Brain microvascular endothelial cell (primary cell): ENCODE data around the gene EID1.
"Not testable (repeated sequence)": the region's sequence is repeated elsewhere in the genome, so short reads cannot be mapped to it uniquely, and the experiment has no call there.

ENCODE experiments used
- DNase-seq: peaks from one replicate; pipeline ENCODE4 v3.0.0-alpha.2; 2020
- H3K27ac ChIP-seq: fragments of 250-450 bp; sonication (Bioruptor Pico); 2 replicates; pipeline ENCODE4 v1.5.1; 2020; ENCODE audit warnings: mild to moderate bottlenecking, moderate library complexity
- H3K27me3 ChIP-seq: fragments of 250-450 bp; sonication (Bioruptor Pico); replicated peaks from 2 replicates; pipeline ENCODE4 v1.5.1; 2020; ENCODE audit warnings: mild to moderate bottlenecking
- H3K36me3 ChIP-seq: fragments of 250-450 bp; sonication (Bioruptor Pico); replicated peaks from 2 replicates; pipeline ENCODE4 v1.5.1; 2020; ENCODE audit warnings: mild to moderate bottlenecking
- H3K4me3 ChIP-seq: 2 replicates; pipeline ENCODE4 v1.5.1; 2011; ENCODE audit warnings: low read depth, mild to moderate bottlenecking, control low read depth, low read length, moderate library complexity
- in situ Hi-C: cut with HindIII; loops from 2 replicates; pipeline ENCODE4 v1.10.0; 2017; ENCODE audit warnings: low sequenced_read_pairs, low pct_ligation_motif_present
- TF ChIP-seq, protein P1 (sequence below): IDR thresholded peaks from 2 replicates; pipeline ENCODE4 v1.5.1; 2011; ENCODE audit warnings: low read depth, mild to moderate bottlenecking, moderate library complexity, low read length, control low read depth, inconsistent platforms; ENCODE audit errors: missing control alignments

The EID1 gene

DNA sequence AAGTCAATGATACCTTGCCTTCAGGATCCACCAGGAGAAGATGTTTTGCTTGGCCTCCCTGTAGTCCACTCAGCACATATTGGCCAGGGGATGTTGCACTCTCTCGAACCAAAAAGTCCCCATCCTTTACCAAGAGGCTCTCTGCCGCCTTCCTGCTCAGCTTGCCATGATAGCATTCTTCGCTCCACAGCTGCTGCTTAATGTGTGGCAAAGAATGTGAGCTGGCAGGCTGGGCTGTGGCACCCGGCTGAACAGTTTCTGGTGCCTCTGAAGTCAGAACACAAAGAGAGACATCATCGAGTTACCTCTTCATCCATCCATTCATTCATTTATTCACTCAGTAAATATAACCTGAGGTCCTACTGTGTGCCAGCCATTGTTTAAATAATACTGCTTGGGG lies 43.2 kb upstream of the EID1 start:
- in situ Hi-C loops: no loop called here
- H3K27ac ChIP-seq: no peak overlapping the region
- TF ChIP-seq, protein P1, sequence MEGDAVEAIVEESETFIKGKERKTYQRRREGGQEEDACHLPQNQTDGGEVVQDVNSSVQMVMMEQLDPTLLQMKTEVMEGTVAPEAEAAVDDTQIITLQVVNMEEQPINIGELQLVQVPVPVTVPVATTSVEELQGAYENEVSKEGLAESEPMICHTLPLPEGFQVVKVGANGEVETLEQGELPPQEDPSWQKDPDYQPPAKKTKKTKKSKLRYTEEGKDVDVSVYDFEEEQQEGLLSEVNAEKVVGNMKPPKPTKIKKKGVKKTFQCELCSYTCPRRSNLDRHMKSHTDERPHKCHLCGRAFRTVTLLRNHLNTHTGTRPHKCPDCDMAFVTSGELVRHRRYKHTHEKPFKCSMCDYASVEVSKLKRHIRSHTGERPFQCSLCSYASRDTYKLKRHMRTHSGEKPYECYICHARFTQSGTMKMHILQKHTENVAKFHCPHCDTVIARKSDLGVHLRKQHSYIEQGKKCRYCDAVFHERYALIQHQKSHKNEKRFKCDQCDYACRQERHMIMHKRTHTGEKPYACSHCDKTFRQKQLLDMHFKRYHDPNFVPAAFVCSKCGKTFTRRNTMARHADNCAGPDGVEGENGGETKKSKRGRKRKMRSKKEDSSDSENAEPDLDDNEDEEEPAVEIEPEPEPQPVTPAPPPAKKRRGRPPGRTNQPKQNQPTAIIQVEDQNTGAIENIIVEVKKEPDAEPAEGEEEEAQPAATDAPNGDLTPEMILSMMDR: no peak
- H3K27me3 ChIP-seq: no peaks in the 10 kb centered on the region
- DNase-seq: no peak
- H3K36me3 ChIP-seq: no peaks in the 10 kb centered on the region
- no peak overlapping the region for H3K4me3 ChIP-seq

DNA sequence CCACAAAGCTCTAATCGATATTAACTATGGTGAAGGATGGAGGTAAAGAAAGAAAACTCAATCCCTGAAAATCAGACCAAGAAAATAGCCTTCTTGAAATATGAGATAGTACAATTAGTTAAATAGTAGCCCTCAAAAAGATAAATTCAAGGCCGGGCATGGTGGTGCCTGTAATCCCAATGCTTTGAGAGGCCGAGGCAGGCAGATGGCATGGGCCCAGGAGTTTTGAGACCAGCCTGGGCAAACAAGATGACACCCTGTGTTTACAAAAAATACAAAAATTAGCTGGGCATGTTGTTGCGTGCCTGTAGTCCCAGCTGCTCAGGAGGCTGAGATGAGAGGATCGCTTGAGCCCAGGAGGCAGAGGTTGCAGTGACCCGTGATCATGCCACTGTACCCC lies 35.4 kb upstream of the EID1 start:
- H3K36me3 ChIP-seq: no peaks in the 10 kb centered on the region

DNA sequence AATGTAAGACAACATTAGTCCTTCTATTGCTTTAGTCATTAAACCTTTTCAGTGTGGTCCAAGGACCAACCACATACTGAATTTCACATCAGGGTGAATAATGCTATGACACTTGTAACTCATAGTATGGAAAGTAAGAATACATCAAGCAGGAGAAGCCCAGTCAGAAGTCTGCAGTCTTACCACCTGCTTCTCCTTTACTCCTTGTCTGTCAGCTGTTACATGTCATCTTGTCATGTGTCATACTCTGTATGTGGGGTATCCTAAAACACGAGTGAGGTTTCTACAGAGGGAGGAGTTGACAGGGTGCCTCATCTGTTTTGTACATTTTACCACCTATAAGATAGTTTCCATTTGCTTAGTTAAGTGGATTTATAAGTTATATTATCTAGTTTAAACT lies 32.8 kb upstream of the EID1 start:
- Histone ChIP-seq H3K4me3 (no peak overlapping the region), H3K27ac (no peak overlapping the region), H3K27me3 (no peaks in the 10 kb centered on the region), H3K36me3 (no peaks in the 10 kb centered on the region)
- in situ Hi-C loops: no loop called here
- TF ChIP-seq, protein P1: no peak
- DNase-seq: no peak

More for the DNA sequence above, 35.4 kb upstream of the EID1 start:
- Histone ChIP-seq H3K4me3 (no peak overlapping the region), H3K27me3 (no peaks in the 10 kb centered on the region), H3K27ac (no peak overlapping the region)
- TF ChIP-seq, protein P1: no peak
- no peak for DNase-seq
- in situ Hi-C loops: no loop called here

DNA sequence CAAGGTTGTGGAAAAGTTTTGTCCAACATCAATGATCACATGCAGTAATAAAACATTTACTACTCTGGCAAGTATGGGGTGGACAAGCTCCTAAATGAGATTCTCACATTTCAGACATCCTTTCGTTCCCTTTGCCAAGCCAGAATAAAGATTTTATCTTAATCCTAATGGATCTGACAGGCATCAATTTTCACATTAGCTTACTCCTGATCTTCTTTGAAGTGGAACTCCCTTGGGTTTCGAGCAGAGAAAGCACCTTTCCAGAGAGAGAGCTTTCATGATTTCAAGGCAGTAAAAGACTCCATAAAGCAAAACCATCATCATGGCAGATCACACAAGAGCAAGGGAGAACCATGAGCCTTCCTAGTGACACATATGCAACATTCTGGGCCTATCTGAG lies 27.3 kb upstream of the EID1 start:
- TF ChIP-seq, protein P1: no peak
- in situ Hi-C loops: no loop called here

DNA sequence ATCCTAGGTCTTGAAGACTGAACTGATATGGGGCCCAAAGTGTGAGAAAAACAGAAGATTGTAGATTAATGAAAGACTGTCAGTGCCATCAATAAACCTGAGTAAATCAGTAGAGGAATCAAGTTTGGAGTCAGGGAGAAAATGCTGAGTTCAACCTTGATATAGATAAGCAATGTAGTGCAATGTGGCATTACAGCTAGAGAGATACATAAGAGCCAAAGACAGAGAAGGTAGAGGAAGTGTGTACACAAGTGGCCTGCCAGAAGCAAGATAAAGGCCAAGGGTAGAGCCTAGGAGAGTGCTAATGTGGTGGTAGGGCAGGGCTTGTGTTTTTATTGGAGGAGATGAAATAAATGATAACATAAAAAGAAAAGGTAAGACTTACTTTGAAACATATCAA lies 26.0 kb upstream of the EID1 start:
- no peaks in the 10 kb centered on the region for H3K36me3 ChIP-seq

More for the DNA sequence above, 27.3 kb upstream of the EID1 start:
- no peak overlapping the region for H3K27ac ChIP-seq
- H3K27me3 ChIP-seq: no peaks in the 10 kb centered on the region
- H3K4me3 ChIP-seq: no peak overlapping the region
- DNase-seq: no peak
- no peaks in the 10 kb centered on the region for H3K36me3 ChIP-seq

DNA sequence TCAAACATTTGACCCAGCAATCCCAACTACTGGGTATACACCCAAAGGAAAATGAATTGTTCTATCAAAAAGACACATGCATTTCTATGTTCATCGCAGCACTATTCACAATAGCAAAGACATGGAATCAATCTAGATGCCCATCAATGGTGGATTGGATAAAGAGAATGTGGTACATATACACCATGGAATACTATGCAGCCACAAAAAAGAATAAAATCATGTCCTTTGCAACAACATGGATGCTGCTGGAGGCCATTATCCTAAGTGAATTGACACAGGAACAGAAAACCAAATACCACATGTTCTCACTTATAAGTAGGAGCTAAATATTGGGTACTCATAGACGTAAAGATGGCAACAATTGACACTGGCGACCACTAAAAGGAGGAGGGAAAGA lies 23.5 kb upstream of the EID1 start:
- H3K27me3 ChIP-seq, DNase-seq, H3K36me3 ChIP-seq, H3K4me3 ChIP-seq, in situ Hi-C loops, H3K27ac ChIP-seq: not testable (repeated sequence)

More for the DNA sequence above, 26.0 kb upstream of the EID1 start:
- Histone ChIP-seq H3K27me3 (no peaks in the 10 kb centered on the region), H3K27ac (no peak overlapping the region), H3K4me3 (no peak overlapping the region)
- no peak for DNase-seq
- TF ChIP-seq, protein P1: no peak
- in situ Hi-C loops: no loop called here
